Testis (tissue), 2 donors: ENCODE results near the gene VPS52.

Source experiments
- CTCF ChIP-seq, 3 experiments: fragments of 450-650 bp in 2 of 3; fragments of 200-600 bp in 1 of 3; sonication (generic) in 1 of 3; IDR thresholded peaks; one replicate each; pipeline ENCODE4 v1.5.1; 2016 to 2019; ENCODE audit warnings: antibody characterized with exemption in 3 of 3, mild to moderate bottlenecking in 2 of 3, moderate library complexity in 1 of 3
- POLR2A ChIP-seq: fragments of 450-650 bp; IDR thresholded peaks from one replicate; pipeline ENCODE4 v1.6.1; 2017; ENCODE audit warnings: antibody characterized with exemption, mild to moderate bottlenecking, moderate library complexity

GRCh38 chr6:33298773-33299236 lies 27.1 kb upstream of the VPS52 start, which contains the start of gene RGL2:
- TF ChIP-seq CTCF (IDR thresholded peaks at IDR 0.05) (no peak), POLR2A (no peak)
